Endothelial cell of umbilical vein (primary cell): Measurements from ENCODE around the gene KCNA2.

ENCODE experiments used
- CTCF ChIP-seq, 2 donors: IDR thresholded peaks; 1 replicate in 1 of 2; 2 replicates in 1 of 2; pipeline ENCODE4 v1.5.1; 2011; ENCODE audit warnings: low read length in 2 of 2, mild to moderate bottlenecking in 2 of 2, moderate library complexity in 2 of 2, control low read depth in 1 of 2, inconsistent platforms in 1 of 2, low read depth in 1 of 2; ENCODE audit not compliant: insufficient read depth in 1 of 2; ENCODE audit errors: extremely low read depth in 1 of 2
- EZH2 ChIP-seq: IDR thresholded peaks from 2 replicates; pipeline ENCODE4 v1.6.1; 2012; ENCODE audit warnings: borderline replicate concordance, low read depth, mild to moderate bottlenecking, moderate library complexity, low read length, inconsistent platforms; ENCODE audit not compliant: severe bottlenecking
- POLR2AphosphoS5 ChIP-seq: IDR thresholded peaks from 2 replicates; pipeline ENCODE4 v1.6.1; 2012; ENCODE audit warnings: low read depth, mild to moderate bottlenecking, control low read depth, low read length, moderate library complexity; ENCODE audit not compliant: insufficient read depth

GRCh38 chr1:110548381-110548780, 57.8 kb downstream of the KCNA2 start:
- TF ChIP-seq CTCF (IDR thresholded peaks at IDR 0.05; ENCODE audit: extremely low read depth in 1 of 2, insufficient read depth in 1 of 2, low read depth in 1 of 2, low read length in 2 of 2) (peak in 1 of 2 donors; percentile 31), EZH2 (no peak), POLR2AphosphoS5 (no peak)
